Esophagus squamous epithelium (tissue), 4 donors: ENCODE measurements around the gene ENDOV.

Source experiments
- CTCF ChIP-seq, 6 experiments: fragments of 450-650 bp in 4 of 6; fragments of 200-600 bp in 2 of 6; sonication (generic) in 2 of 6; IDR thresholded peaks; one replicate each; pipeline ENCODE4 v1.5.1; 2016 to 2019; ENCODE audit warnings: antibody characterized with exemption in 6 of 6, mild to moderate bottlenecking in 4 of 6, moderate library complexity in 4 of 6
- POLR2A ChIP-seq, 4 donors: fragments of 450-650 bp; IDR thresholded peaks; one replicate each; pipeline ENCODE4 v1.6.1; 2017; ENCODE audit warnings: antibody characterized with exemption in 4 of 4, mild to moderate bottlenecking in 4 of 4, moderate library complexity in 3 of 4

- TF ChIP-seq CTCF (IDR thresholded peaks at IDR 0.05): no peak
- no peak for TF ChIP-seq POLR2A (IDR thresholded peaks at IDR 0.05)
These were observed 9.3 kb downstream of the ENDOV start for GRCh38 chr17:80424261-80424660.
